DOHH2 (cell line): ENCODE results near the gene NPM1.

Experiments
- CTCF ChIP-seq: fragments of 200-600 bp; sonication (generic); IDR thresholded peaks from one replicate; pipeline ENCODE4 v1.5.1; 2014; ENCODE audit warnings: antibody characterized with exemption, mild to moderate bottlenecking, low read depth, low read length; ENCODE audit not compliant: poor library complexity, severe bottlenecking
- EZH2phosphoT487 ChIP-seq: fragments of 200-600 bp; sonication (generic); IDR thresholded peaks from 2 replicates; pipeline ENCODE4 v1.6.1; 2017; ENCODE audit warnings: borderline replicate concordance, mild to moderate bottlenecking, antibody characterized with exemption, low read length, moderate library complexity, mixed read lengths

- TF ChIP-seq CTCF: no peak
- TF ChIP-seq EZH2phosphoT487: no peak
Observed at GRCh38 chr5:171457208-171457981, 69.7 kb downstream of the NPM1 start.
